Nephron (organoid): Measurements from ENCODE around the gene UBTF.
A peak's percentile ranks its signal among the peaks of the same experiment; 100 is the strongest.

Experiments
- H3K27ac Mint-ChIP-seq, 3 experiments: 2 replicates each; pipeline ENCODE4 v1.8.0; 2020; ENCODE audit warnings: mixed read lengths in 3 of 3, mild to moderate bottlenecking in 2 of 3, moderate library complexity in 1 of 3
- H3K27me3 Mint-ChIP-seq: 2 replicates; pipeline ENCODE4 v1.8.0; 2021; ENCODE audit warnings: low read depth, mild to moderate bottlenecking, moderate library complexity, mixed read lengths
- H3K36me3 Mint-ChIP-seq: 2 replicates; pipeline ENCODE4 v1.8.0; 2020; ENCODE audit warnings: low read depth, mixed read lengths
- H3K4me1 Mint-ChIP-seq: 2 replicates; pipeline ENCODE4 v1.8.0; 2020; ENCODE audit warnings: mixed read lengths
- H3K4me3 Mint-ChIP-seq, 3 experiments: 2 replicates each; pipeline ENCODE4 v1.8.0; 2020; ENCODE audit warnings: mild to moderate bottlenecking in 3 of 3, mixed read lengths in 3 of 3, moderate library complexity in 2 of 3
- H3K9me3 Mint-ChIP-seq: 2 replicates; pipeline ENCODE4 v1.8.0; 2020; ENCODE audit warnings: mixed read lengths
- CTCF ChIP-seq, 3 experiments: fragments of 200-600 bp; sonication (generic); IDR thresholded peaks; one replicate each; pipeline ENCODE4 v1.5.0; 2021; ENCODE audit warnings: antibody characterized with exemption in 3 of 3; ENCODE audit not compliant: unreplicated experiment in 3 of 3

The UBTF gene

GRCh38 chr17:44210342-44211192 is 8.9 kb downstream of the UBTF start:
- TF ChIP-seq CTCF (IDR thresholded peaks at IDR 0.05; ENCODE audit: unreplicated experiment in 3 of 3): peak; percentile 95 to 98 (median 98)
- Mint-ChIP-seq H3K36me3 (peaks cover 58% of the 10 kb centered on the region), H3K27ac (peak overlapping the region in 1 of 3 experiments; percentile 39), H3K4me3 (no peak overlapping the region), H3K27me3 (no peaks in the 10 kb centered on the region), H3K9me3 (no peaks in the 10 kb centered on the region), H3K4me1 (peaks cover 16% of the 10 kb centered on the region)

- Mint-ChIP-seq H3K36me3 (peaks cover 51% of the 10 kb centered on the region), H3K27ac (peak overlapping the region in 1 of 3 experiments; percentile 39)
These were observed 9.6 kb downstream of the UBTF start for GRCh38 chr17:44209786-44210341.

GRCh38 chr17:44207743-44208142 is 11.7 kb downstream of the UBTF start:
- no peaks in the 10 kb centered on the region for H3K9me3 Mint-ChIP-seq
- H3K4me1 Mint-ChIP-seq: peaks cover 16% of the 10 kb centered on the region
- TF ChIP-seq CTCF (IDR thresholded peaks at IDR 0.05; ENCODE audit: unreplicated experiment in 3 of 3): no peak
- no peaks in the 10 kb centered on the region for H3K27me3 Mint-ChIP-seq
- H3K4me3 Mint-ChIP-seq: no peak overlapping the region
- H3K36me3 Mint-ChIP-seq: peaks cover 32% of the 10 kb centered on the region
- no peak overlapping the region for H3K27ac Mint-ChIP-seq

More at GRCh38 chr17:44209786-44210341, 9.6 kb downstream of the UBTF start:
- Mint-ChIP-seq H3K9me3 (no peaks in the 10 kb centered on the region), H3K4me3 (no peak overlapping the region), H3K27me3 (no peaks in the 10 kb centered on the region), H3K4me1 (peaks cover 16% of the 10 kb centered on the region)
- TF ChIP-seq CTCF (IDR thresholded peaks at IDR 0.05; ENCODE audit: unreplicated experiment in 3 of 3): no peak

GRCh38 chr17:44207319-44207718 is 12.2 kb downstream of the UBTF start:
- no peak for TF ChIP-seq CTCF (IDR thresholded peaks at IDR 0.05; ENCODE audit: unreplicated experiment in 3 of 3)
- H3K9me3 Mint-ChIP-seq: no peaks in the 10 kb centered on the region
- H3K4me1 Mint-ChIP-seq: peaks cover 17% of the 10 kb centered on the region
- no peak overlapping the region for H3K4me3 Mint-ChIP-seq
- peak overlapping the region in 1 of 3 experiments; percentile 52 for H3K27ac Mint-ChIP-seq
- H3K27me3 Mint-ChIP-seq: no peaks in the 10 kb centered on the region
- H3K36me3 Mint-ChIP-seq: peaks cover 31% of the 10 kb centered on the region

- Mint-ChIP-seq H3K4me3 (no peak overlapping the region), H3K4me1 (peaks cover 17% of the 10 kb centered on the region), H3K27me3 (no peaks in the 10 kb centered on the region), H3K27ac (no peak overlapping the region), H3K9me3 (no peaks in the 10 kb centered on the region), H3K36me3 (peaks cover 31% of the 10 kb centered on the region)
- no peak for TF ChIP-seq CTCF (IDR thresholded peaks at IDR 0.05; ENCODE audit: unreplicated experiment in 3 of 3)
These were observed 12.7 kb downstream of the UBTF start for GRCh38 chr17:44206825-44207155.
